NCI-H2196 (cell line): Measurements from ENCODE around the gene SHLD1.

Source experiments
- DNase-seq: peaks from one replicate; lab custom pipeline; 2025; ENCODE audit not compliant: unreplicated experiment; lab: John Stamatoyannopoulos, UW

SHLD1 gene

GRCh38 chr20:5845681-5846615 is 95.7 kb downstream of the SHLD1 start:
- peak; percentile 75 for DNase-seq

GRCh38 chr20:5848711-5849505 is 98.7 kb downstream of the SHLD1 start:
- no peak for DNase-seq

- no peak for DNase-seq
Measured at GRCh38 chr20:5855939-5856338, 105.7 kb downstream of the SHLD1 start.

GRCh38 chr20:5859608-5860007 is 109.4 kb downstream of the SHLD1 start:
- no peak for DNase-seq

- DNase-seq = no peak
Measured at GRCh38 chr20:5862703-5863039, 112.5 kb downstream of the SHLD1 start.

GRCh38 chr20:5863040-5863833 is 113.0 kb downstream of the SHLD1 start:
- no peak for DNase-seq

- DNase-seq = no peak
Measured at GRCh38 chr20:5864428-5864827, 114.2 kb downstream of the SHLD1 start.

- peak; percentile 49 for DNase-seq
Measured at GRCh38 chr20:5864873-5865587, 114.8 kb downstream of the SHLD1 start.

- DNase-seq = no peak
Measured at GRCh38 chr20:5865604-5866003, 115.4 kb downstream of the SHLD1 start.

- no peak for DNase-seq
Measured at GRCh38 chr20:5870568-5870981, 120.4 kb downstream of the SHLD1 start.

- no peak for DNase-seq
Measured at GRCh38 chr20:5871459-5872410, 121.5 kb downstream of the SHLD1 start.

GRCh38 chr20:5877128-5877527 is 126.9 kb downstream of the SHLD1 start:
- DNase-seq = no peak

GRCh38 chr20:5880326-5880725 is 130.1 kb downstream of the SHLD1 start:
- DNase-seq = no peak

- DNase-seq = no peak
Measured at GRCh38 chr20:5881703-5882102, 131.5 kb downstream of the SHLD1 start.

- DNase-seq = no peak
Measured at GRCh38 chr20:5882166-5882565, 132.0 kb downstream of the SHLD1 start.

GRCh38 chr20:5884465-5885335 is 134.5 kb downstream of the SHLD1 start:
- DNase-seq = no peak

GRCh38 chr20:5885866-5886265 is 135.7 kb downstream of the SHLD1 start:
- DNase-seq = no peak

- DNase-seq = peak; percentile 56
Measured at GRCh38 chr20:5886788-5887187, 136.6 kb downstream of the SHLD1 start.

- DNase-seq = peak; percentile 58
Measured at GRCh38 chr20:5887386-5887785, 137.2 kb downstream of the SHLD1 start.
